Naive thymus-derived CD4-positive, alpha-beta T cell (primary cell): ENCODE results near the gene AUP1. TPM values are rescaled to one million over a fixed set of nuclear protein-coding genes. Genes with fewer than 3 reads are reported as not detected.

Experiments
- ATAC-seq: fragments of 150-1000 bp; cut with Tn5 transposase; 2 replicates; pipeline ENCODE4 v1.10.0; 2021; ENCODE audit warnings: mild to moderate bottlenecking, moderate library complexity
- CTCF ChIA-PET: fragments of 350-600 bp; sonication (Branson Sonifier 250); formaldehyde crosslinking; loops from one replicate; lab custom pipeline; 2021; ENCODE audit warnings: antibody characterized with exemption; lab: Charles Lee
- POLR2A ChIA-PET: fragments of 350-600 bp; sonication (Branson Sonifier 250); formaldehyde crosslinking; loops from one replicate; lab custom pipeline; 2021; ENCODE audit warnings: antibody characterized with exemption, inconsistent platforms; lab: Charles Lee
- DNase-seq, 9 donors: peaks; one replicate each; pipeline versions ENCODE4 v3.0.0 to v3.0.0-alpha.2; 2020 to 2022; ENCODE audit warnings: mixed read lengths in 1 of 9
- H3K27ac ChIP-seq: one replicate; pipeline ENCODE4 v1.7.0; 2013; ENCODE audit warnings: mild to moderate bottlenecking, low read depth, low read length, moderate library complexity
- H3K27me3 ChIP-seq, 2 donors: one replicate each; pipeline ENCODE4 v1.7.0; 2013; ENCODE audit warnings: low read length in 2 of 2, mild to moderate bottlenecking in 2 of 2, moderate library complexity in 2 of 2; ENCODE audit not compliant: control insufficient read depth in 2 of 2, insufficient read depth in 2 of 2
- H3K36me3 ChIP-seq, 3 experiments: 1 replicate in 2 of 3; 2 replicates in 1 of 3; pipeline ENCODE4 v1.7.0; 2013; ENCODE audit warnings: low read length in 3 of 3, mild to moderate bottlenecking in 3 of 3, moderate library complexity in 1 of 3; ENCODE audit not compliant: insufficient read depth in 3 of 3, control insufficient read depth in 2 of 3
- H3K4me1 ChIP-seq, 2 donors: one replicate each; pipeline ENCODE4 v1.7.0; 2013; ENCODE audit warnings: low read length in 2 of 2, mild to moderate bottlenecking in 2 of 2, moderate library complexity in 1 of 2; ENCODE audit not compliant: control insufficient read depth in 2 of 2, insufficient read depth in 2 of 2
- H3K4me3 ChIP-seq: 2 replicates; pipeline ENCODE4 v1.7.0; 2013; ENCODE audit warnings: mild to moderate bottlenecking, low read length
- H3K9me3 ChIP-seq, 3 experiments: 1 replicate in 2 of 3; 2 replicates in 1 of 3; pipeline ENCODE4 v1.7.0; 2013; ENCODE audit warnings: low read length in 3 of 3; ENCODE audit not compliant: control insufficient read depth in 2 of 3
- H3K27ac Mint-ChIP-seq, 9 donors: one replicate each; pipeline ENCODE4 v1.8.0; 2020 to 2022; ENCODE audit warnings: mixed read lengths in 9 of 9, mild to moderate bottlenecking in 8 of 9, moderate library complexity in 5 of 9, inconsistent platforms in 2 of 9
- H3K27me3 Mint-ChIP-seq, 5 donors: one replicate each; pipeline ENCODE4 v1.8.0; 2021 to 2022; ENCODE audit warnings: mixed read lengths in 5 of 5, mild to moderate bottlenecking in 1 of 5
- H3K36me3 Mint-ChIP-seq, 5 donors: one replicate each; pipeline ENCODE4 v1.8.0; 2020 to 2022; ENCODE audit warnings: mixed read lengths in 5 of 5, mild to moderate bottlenecking in 3 of 5, inconsistent platforms in 1 of 5
- H3K4me1 Mint-ChIP-seq, 7 donors: one replicate each; pipeline ENCODE4 v1.8.0; 2020 to 2022; ENCODE audit warnings: mixed read lengths in 7 of 7, mild to moderate bottlenecking in 3 of 7, inconsistent platforms in 1 of 7
- H3K4me3 Mint-ChIP-seq, 10 donors: one replicate each; pipeline ENCODE4 v1.8.0; 2020 to 2022; ENCODE audit warnings: mild to moderate bottlenecking in 10 of 10, mixed read lengths in 10 of 10, moderate library complexity in 6 of 10, inconsistent platforms in 2 of 10
- H3K9me3 Mint-ChIP-seq, 11 donors: one replicate each; pipeline ENCODE4 v1.8.0; 2020 to 2022; ENCODE audit warnings: mixed read lengths in 11 of 11, mild to moderate bottlenecking in 4 of 11, inconsistent platforms in 1 of 11, moderate library complexity in 1 of 11
- intact Hi-C, 2 donors: fragments of 100-400 bp; cut with micrococcal nuclease; formaldehyde crosslinking; loops; one replicate each; pipeline ENCODE4 v1.15.1; 2023
- polyA plus RNA-seq, 2 donors: library from polyadenylated mRNA; unstranded; fragments of 300-500 nt; fragmentation: Illumina TruSeq; gene quantifications; one replicate each; pipeline ENCODE4 v1.2.3, GENCODE V29; 2021
- total RNA-seq, 6 experiments: library from RNA in 5 of 6; stranded (reverse) in 5 of 6; gene quantifications; 1 replicate in 5 of 6; 2 replicates in 1 of 6; pipeline ENCODE4 v1.2.3 and lab custom pipeline; 2021 to 2026

Gene AUP1
- total and polyA plus RNA-seq, 7 experiments from 2014 or later = 69.7 to 160 (median 139) TPM

DNA sequence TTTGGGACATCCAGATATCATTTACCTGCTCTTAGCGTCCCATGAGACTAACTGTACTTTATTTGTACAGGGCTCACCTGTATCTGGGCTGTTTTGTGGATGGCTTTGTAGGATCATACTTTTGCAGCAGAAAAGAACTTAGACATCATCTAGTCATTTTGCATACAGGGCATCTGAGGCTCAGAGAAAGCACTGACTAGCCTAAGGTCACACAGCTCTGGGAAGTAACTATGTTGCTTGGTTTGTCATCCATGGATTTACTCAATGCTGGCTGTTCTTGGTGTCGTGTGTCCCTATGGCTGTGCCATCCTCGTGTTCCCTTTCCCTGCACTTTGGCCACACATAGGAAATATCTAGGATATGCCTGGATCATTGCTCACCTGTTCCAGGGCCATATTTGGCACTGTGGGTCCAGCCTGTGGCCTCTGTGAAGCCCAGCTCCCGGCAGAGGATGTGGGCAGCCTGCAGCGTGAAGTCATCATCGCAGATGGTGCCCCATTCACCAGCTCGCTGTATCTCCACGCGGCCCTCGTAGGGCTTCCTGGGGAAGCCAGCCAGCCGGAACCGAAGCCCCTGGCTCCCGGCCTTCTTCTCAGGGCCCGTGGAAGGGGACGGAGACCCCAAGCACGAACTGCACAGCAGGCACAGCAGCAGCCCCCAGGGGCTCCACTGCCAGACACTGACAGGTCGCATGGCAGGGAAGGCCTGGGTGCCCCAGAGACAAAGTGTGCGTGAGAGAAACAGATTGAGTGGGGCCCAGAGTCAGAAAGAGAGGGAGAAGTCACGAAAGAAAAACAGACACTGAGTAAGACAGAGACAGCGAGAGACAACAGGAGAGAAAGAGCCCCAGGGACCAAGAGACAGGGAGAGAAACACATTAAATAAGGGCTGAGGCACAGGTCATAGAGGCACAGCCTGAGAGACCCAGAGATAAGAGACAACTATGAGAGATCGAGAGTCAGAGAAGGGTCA is 22.7 kb upstream of the AUP1 start:
- DNase-seq (no peak), ATAC-seq (no peak)
- H3K9me3 Mint-ChIP-seq = no peaks in the 10 kb centered on the region
- peaks cover 0 to 6% (median 0%) of the 10 kb centered on the region in 5 donors for H3K36me3 Mint-ChIP-seq
- peaks cover 35 to 40% (median 38%) of the 10 kb centered on the region in 5 donors for H3K27me3 Mint-ChIP-seq
- Histone ChIP-seq H3K4me1 (peaks cover 7 to 23% of the 10 kb centered on the region in 2 donors), H3K27me3 (peaks cover 6 to 19% of the 10 kb centered on the region in 2 donors), H3K27ac (no peak overlapping the region), H3K9me3 (no peaks in the 10 kb centered on the region), H3K36me3 (peaks cover 0 to 3% (median 0%) of the 10 kb centered on the region in 3 experiments), H3K4me3 (no peak overlapping the region)
- ChIA-PET POLR2A (interaction anchor here (0.9 kb wide), 1 partner anchor 25 kb away, joined by 3 read pairs; no protein-coding TSS in a partner anchor), CTCF (interaction anchor here (0.7 to 1.4 kb wide), 3 partner anchors 11 to 70 kb away, joined by 3 read pairs; partner anchors contain the start of genes AUP1, CCDC142, HTRA2 and TTC31)
- peaks cover 14 to 33% (median 25%) of the 10 kb centered on the region in 7 donors for H3K4me1 Mint-ChIP-seq
- peak overlapping the region; percentile 13 to 89 (median 51) for H3K27ac Mint-ChIP-seq
- intact Hi-C loops = loop anchor here (5.0 to 10.0 kb wide), 2 partner anchors 100 to 1167 kb away; partner anchors contain the start of genes ALMS1 (in 1 of the 2) and SEMA4F (in 1 of the 2)
- peak overlapping the region; percentile 31 to 89 (median 66) for H3K4me3 Mint-ChIP-seq

DNA sequence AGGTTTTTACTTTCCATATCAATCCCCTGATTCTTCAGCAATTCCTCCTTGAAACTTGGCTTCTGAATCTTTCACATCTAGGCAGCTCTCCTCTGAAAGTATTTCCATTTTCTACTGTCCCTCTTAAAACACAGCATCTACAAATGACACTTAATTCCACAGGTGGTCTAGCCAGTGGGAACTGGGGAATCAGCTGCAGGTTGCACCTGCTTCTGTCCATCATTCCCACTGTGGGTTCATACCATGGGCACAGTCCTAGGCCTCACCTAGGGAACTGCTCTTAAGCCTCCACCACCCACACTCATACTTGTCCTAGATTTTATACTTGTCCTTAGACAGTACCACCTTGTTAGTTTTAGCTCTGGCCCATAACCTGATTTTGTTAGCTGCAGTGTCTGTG is 22.0 kb upstream of the AUP1 start:
- H3K4me1 ChIP-seq = peaks cover 7 to 23% of the 10 kb centered on the region in 2 donors
- ATAC-seq = no peak
- no peak overlapping the region for H3K4me3 Mint-ChIP-seq
- no peak overlapping the region for H3K27ac ChIP-seq
- H3K27me3 ChIP-seq = peaks cover 6 to 19% of the 10 kb centered on the region in 2 donors
- no peaks in the 10 kb centered on the region for H3K9me3 ChIP-seq
- H3K4me3 ChIP-seq = no peak overlapping the region
- H3K9me3 Mint-ChIP-seq = no peaks in the 10 kb centered on the region
- H3K36me3 ChIP-seq = peaks cover 0 to 3% (median 0%) of the 10 kb centered on the region in 3 experiments
- intact Hi-C loops = loop anchor here (5.0 to 10.0 kb wide), 2 partner anchors 101 to 1167 kb away; partner anchors contain the start of genes ALMS1 (in 1 of the 2) and SEMA4F (in 1 of the 2)
- H3K27ac Mint-ChIP-seq = no peak overlapping the region
- peaks cover 0 to 6% (median 0%) of the 10 kb centered on the region in 5 donors for H3K36me3 Mint-ChIP-seq
- ChIA-PET CTCF (interaction anchor here (0.7 to 1.4 kb wide), 3 partner anchors 11 to 69 kb away, joined by 3 read pairs; partner anchors contain the start of genes AUP1, CCDC142, HTRA2 and TTC31), POLR2A (no interaction called here)
- no peak for DNase-seq
- peaks cover 14 to 32% (median 25%) of the 10 kb centered on the region in 7 donors for H3K4me1 Mint-ChIP-seq
- peaks cover 36 to 43% (median 40%) of the 10 kb centered on the region in 5 donors for H3K27me3 Mint-ChIP-seq

DNA sequence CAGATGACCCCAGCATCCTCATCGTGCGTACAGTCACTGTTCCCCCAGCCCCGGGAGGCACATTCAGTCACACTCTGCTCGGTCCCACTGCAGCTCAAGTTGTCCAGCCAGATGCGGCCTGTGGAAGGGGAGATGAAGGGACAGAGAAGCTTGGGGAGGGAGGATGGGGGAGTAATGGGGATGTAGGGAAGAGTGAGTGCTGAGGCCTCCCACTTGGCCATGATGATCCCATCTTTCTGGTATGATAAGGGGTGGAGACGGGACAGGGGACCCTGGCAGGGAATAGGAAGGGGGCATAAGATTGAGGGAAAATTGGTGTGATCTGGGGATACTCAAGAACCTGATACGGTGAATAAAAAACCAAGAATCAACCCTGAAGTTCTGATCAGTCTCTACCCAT is 20.7 kb upstream of the AUP1 start:
- Mint-ChIP-seq H3K9me3 (no peaks in the 10 kb centered on the region), H3K27me3 (peaks cover 43 to 54% (median 50%) of the 10 kb centered on the region in 5 donors), H3K36me3 (peaks cover 0 to 6% (median 0%) of the 10 kb centered on the region in 5 donors), H3K27ac (peak overlapping the region in 1 of 9 donors; percentile 3), H3K4me1 (peaks cover 13 to 22% (median 16%) of the 10 kb centered on the region in 7 donors), H3K4me3 (peak overlapping the region in 8 of 10 donors; percentile 1 to 80 (median 56))
- no peaks in the 10 kb centered on the region for H3K9me3 ChIP-seq
- H3K4me3 ChIP-seq = no peak overlapping the region
- ATAC-seq (no peak), DNase-seq (no peak)
- H3K27ac ChIP-seq = no peak overlapping the region
- intact Hi-C loops = loop anchor here (5.0 to 10.0 kb wide), 2 partner anchors 102 to 1165 kb away; partner anchors contain the start of genes ALMS1 (in 1 of the 2) and SEMA4F (in 1 of the 2)
- POLR2A ChIA-PET = interaction anchor here (1.0 kb wide), 1 partner anchor 25 kb away, joined by 3 read pairs; no protein-coding TSS in a partner anchor
- peaks cover 6 to 19% of the 10 kb centered on the region in 2 donors for H3K27me3 ChIP-seq
- peaks cover 0 to 3% (median 0%) of the 10 kb centered on the region in 3 experiments for H3K36me3 ChIP-seq
- peaks cover 3 to 16% of the 10 kb centered on the region in 2 donors for H3K4me1 ChIP-seq
- CTCF ChIA-PET = no interaction called here

DNA sequence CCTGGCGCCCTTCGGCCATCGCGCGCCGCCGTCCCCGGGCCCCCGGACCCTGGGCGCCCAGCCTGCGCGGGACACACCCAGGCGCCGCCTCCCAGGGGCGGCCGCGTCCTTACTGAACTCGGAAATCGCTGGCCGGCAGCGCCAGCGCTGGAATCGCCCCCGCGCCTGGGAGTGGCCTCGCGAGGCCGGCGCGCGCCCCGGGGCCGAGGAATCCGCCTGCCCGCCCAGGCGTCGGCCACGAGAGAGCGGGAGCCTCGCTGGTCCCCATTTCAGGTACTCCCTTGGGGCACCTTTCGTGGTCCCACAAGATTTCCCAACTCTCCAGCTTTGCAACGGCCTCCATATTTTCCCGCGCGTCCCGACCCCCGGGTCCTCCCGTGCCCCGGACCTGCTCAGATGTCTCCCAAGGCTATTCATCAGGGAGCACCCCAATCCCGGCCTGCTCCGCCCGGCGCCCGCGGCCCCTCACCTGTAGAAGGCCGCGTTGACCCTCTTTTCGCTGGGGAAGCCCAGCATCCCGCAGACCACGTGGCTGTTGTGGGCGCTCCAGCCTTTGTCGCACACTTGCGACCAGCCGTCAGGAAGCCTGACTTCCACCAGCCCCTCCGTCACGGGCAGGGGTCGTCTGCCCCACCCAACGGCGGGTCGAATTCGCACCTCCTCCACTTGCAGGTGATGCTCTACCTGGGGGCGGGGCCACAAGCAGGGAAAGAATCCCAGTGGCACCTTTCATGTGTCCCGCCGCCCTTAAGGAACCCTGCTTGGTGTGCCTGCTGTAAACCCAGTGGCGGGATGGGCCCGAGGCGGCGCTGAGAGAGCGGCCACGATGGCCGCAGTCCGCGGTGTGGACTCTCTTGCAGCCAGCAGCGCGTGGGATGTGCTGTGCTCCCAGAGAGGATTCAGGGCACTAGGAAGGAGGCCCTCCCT is 19.7 kb upstream of the AUP1 start:
- H3K9me3 Mint-ChIP-seq = no peaks in the 10 kb centered on the region
- Histone ChIP-seq H3K4me3 (peak overlapping the region; percentile 39), H3K27ac (no peak overlapping the region)

DNA sequence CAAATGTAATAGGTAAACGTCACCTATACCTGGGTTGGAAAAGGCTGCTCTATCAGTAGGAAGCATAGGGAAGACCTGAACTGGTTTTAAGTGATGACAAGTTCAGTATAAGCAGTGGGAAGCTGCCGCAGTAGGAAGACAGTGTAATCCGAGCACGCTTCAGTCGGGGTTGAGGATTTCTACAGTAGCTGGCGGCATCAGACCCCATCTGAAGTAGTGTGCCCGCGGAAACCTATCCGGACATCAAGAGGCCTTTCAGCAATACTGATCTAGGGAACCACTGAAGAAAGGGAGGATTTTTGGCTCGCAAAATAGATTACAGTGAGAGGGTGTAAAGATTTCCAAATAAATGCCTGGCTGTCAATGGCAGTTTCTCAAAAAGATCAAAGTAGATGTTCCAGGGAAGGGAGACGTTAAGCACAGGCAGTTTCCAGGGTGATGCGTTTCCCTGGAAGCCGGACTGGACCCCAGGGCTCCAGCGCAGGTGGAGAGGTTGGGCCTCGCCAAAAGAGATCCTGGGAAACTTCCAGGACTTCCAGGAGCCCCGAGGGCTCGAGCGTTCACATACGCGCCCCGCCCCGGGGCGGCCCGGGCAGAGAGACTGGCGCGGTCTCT is 18.9 kb upstream of the AUP1 start:
- Mint-ChIP-seq H3K27me3 (peaks cover 43 to 62% (median 56%) of the 10 kb centered on the region in 5 donors), H3K4me3 (peak overlapping the region; percentile 61 to 84 (median 78)), H3K27ac (peak overlapping the region in 1 of 9 donors; percentile 60), H3K4me1 (peaks cover 11 to 21% (median 14%) of the 10 kb centered on the region in 7 donors), H3K36me3 (peaks cover 0 to 6% (median 0%) of the 10 kb centered on the region in 5 donors), H3K9me3 (no peaks in the 10 kb centered on the region)
- no peaks in the 10 kb centered on the region for H3K36me3 ChIP-seq
- peak overlapping the region; percentile 39 for H3K4me3 ChIP-seq
- no peaks in the 10 kb centered on the region for H3K9me3 ChIP-seq
- H3K27ac ChIP-seq = no peak overlapping the region
- DNase-seq (no peak), ATAC-seq (no peak)
- ChIA-PET CTCF (no interaction called here), POLR2A (no interaction called here)
- H3K27me3 ChIP-seq = peaks cover 6 to 19% of the 10 kb centered on the region in 2 donors
- H3K4me1 ChIP-seq = peaks cover 0 to 13% of the 10 kb centered on the region in 2 donors
- intact Hi-C loops = no loop called here

More for the DNA sequence above, 19.7 kb upstream of the AUP1 start:
- peaks cover 0 to 6% (median 0%) of the 10 kb centered on the region in 5 donors for H3K36me3 Mint-ChIP-seq
- peaks cover 12 to 25% (median 14%) of the 10 kb centered on the region in 7 donors for H3K4me1 Mint-ChIP-seq
- Histone ChIP-seq H3K36me3 (no peaks in the 10 kb centered on the region), H3K27me3 (peaks cover 6 to 19% of the 10 kb centered on the region in 2 donors), H3K9me3 (no peaks in the 10 kb centered on the region), H3K4me1 (peaks cover 3 to 15% of the 10 kb centered on the region in 2 donors)
- peaks cover 43 to 60% (median 54%) of the 10 kb centered on the region in 5 donors for H3K27me3 Mint-ChIP-seq
- peak; percentile 56 for ATAC-seq
- H3K27ac Mint-ChIP-seq = peak overlapping the region in 1 of 9 donors; percentile 85
- ChIA-PET CTCF (no interaction called here), POLR2A (no interaction called here)
- peak overlapping the region; percentile 28 to 84 (median 59) for H3K4me3 Mint-ChIP-seq
- peak in 1 of 9 donors; percentile 68 for DNase-seq
- intact Hi-C loops = no loop called here
